Measurements from ENCODE around the gene RBBP9.
"Not testable (repeated sequence)": the region's sequence is repeated elsewhere in the genome, so short reads cannot be mapped to it uniquely, and the experiment has no call there.

Gene RBBP9

GRCh38 chr20:18504479-18505060 lies 7.5 kb upstream of the RBBP9 start:
- no peak for TF ChIP-seq POLR2A (IDR thresholded peaks at IDR 0.05; ENCODE audit: extremely low read depth, insufficient read length)
- no peak for DNase-seq (ENCODE audit: low read depth)
- no peak overlapping the region for H3K4me3 ChIP-seq (ENCODE audit: low read depth, low read length)

- H3K4me3 ChIP-seq (ENCODE audit: low read depth, low read length); DNase-seq (ENCODE audit: low read depth): not testable (repeated sequence)
Measured at GRCh38 chr20:18501672-18502071, 4.6 kb upstream of the RBBP9 start.

DNA sequence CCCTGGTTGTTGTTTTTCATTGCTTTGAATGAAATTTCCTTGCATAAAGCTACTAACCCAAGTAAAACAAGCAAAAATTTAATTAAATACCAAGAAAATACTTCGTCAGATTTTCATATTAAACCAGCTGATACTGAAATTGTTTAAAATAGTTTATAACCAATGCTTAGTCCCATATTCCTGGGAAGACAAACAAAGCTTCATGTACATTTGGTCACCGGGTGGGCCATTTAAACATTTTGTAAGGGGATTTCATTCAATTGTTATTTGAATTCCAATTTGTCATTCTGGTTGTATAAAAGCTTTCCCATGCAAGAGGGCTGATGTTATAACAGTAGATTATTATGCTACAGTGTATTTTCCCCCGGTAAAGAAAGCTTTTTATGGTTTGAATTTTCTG lies 578 bp upstream of the RBBP9 start:
- TF ChIP-seq, protein P1, sequence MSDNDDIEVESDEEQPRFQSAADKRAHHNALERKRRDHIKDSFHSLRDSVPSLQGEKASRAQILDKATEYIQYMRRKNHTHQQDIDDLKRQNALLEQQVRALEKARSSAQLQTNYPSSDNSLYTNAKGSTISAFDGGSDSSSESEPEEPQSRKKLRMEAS (IDR thresholded peaks at IDR 0.05; ENCODE audit: low read depth, low read length): no peak
- TF ChIP-seq MYC (IDR thresholded peaks at IDR 0.05; ENCODE audit: low read depth, low read length) (no peak), CTCF (IDR thresholded peaks at IDR 0.05; ENCODE audit: low read depth, low read length) (no peak), POLR2A (IDR thresholded peaks at IDR 0.05; ENCODE audit: extremely low read depth, insufficient read length) (no peak)
- DNase-seq (ENCODE audit: low read depth): no peak
- H3K4me3 ChIP-seq (ENCODE audit: low read depth, low read length): peak overlapping the region; percentile 80

GRCh38 chr20:18496042-18496441 lies 983 bp downstream of the RBBP9 start:
- DNase-seq (ENCODE audit: low read depth): no peak

GRCh38 chr20:18488301-18488700 lies 8.7 kb downstream of the RBBP9 start:
- no peak overlapping the region for H3K4me3 ChIP-seq (ENCODE audit: low read depth, low read length)
- no peak for DNase-seq (ENCODE audit: low read depth)
- TF ChIP-seq MYC (IDR thresholded peaks at IDR 0.05; ENCODE audit: low read depth, low read length) (no peak), POLR2A (IDR thresholded peaks at IDR 0.05; ENCODE audit: extremely low read depth, insufficient read length) (no peak), CTCF (IDR thresholded peaks at IDR 0.05; ENCODE audit: low read depth, low read length) (no peak)
- TF ChIP-seq, protein P1 (IDR thresholded peaks at IDR 0.05; ENCODE audit: low read depth, low read length): no peak

More at GRCh38 chr20:18496042-18496441, 983 bp downstream of the RBBP9 start:
- H3K4me3 ChIP-seq (ENCODE audit: low read depth, low read length): peak overlapping the region; percentile 80
- TF ChIP-seq, protein P1 (IDR thresholded peaks at IDR 0.05; ENCODE audit: low read depth, low read length): no peak
- TF ChIP-seq CTCF (IDR thresholded peaks at IDR 0.05; ENCODE audit: low read depth, low read length) (no peak), POLR2A (IDR thresholded peaks at IDR 0.05; ENCODE audit: extremely low read depth, insufficient read length) (no peak), MYC (IDR thresholded peaks at IDR 0.05; ENCODE audit: low read depth, low read length) (no peak)

GRCh38 chr20:18481596-18481995 lies 15.4 kb downstream of the RBBP9 start:
- DNase-seq (ENCODE audit: low read depth): no peak
- TF ChIP-seq, protein P1 (IDR thresholded peaks at IDR 0.05; ENCODE audit: low read depth, low read length): no peak
- TF ChIP-seq CTCF (IDR thresholded peaks at IDR 0.05; ENCODE audit: low read depth, low read length) (no peak), MYC (IDR thresholded peaks at IDR 0.05; ENCODE audit: low read depth, low read length) (no peak), POLR2A (IDR thresholded peaks at IDR 0.05; ENCODE audit: extremely low read depth, insufficient read length) (no peak)
- no peak overlapping the region for H3K4me3 ChIP-seq (ENCODE audit: low read depth, low read length)

- no peak for DNase-seq (ENCODE audit: low read depth)
- TF ChIP-seq MYC (IDR thresholded peaks at IDR 0.05; ENCODE audit: low read depth, low read length): no peak
- no peak for TF ChIP-seq CTCF (IDR thresholded peaks at IDR 0.05; ENCODE audit: low read depth, low read length)
- TF ChIP-seq, protein P1 (IDR thresholded peaks at IDR 0.05; ENCODE audit: low read depth, low read length): no peak
- no peak for TF ChIP-seq POLR2A (IDR thresholded peaks at IDR 0.05; ENCODE audit: extremely low read depth, insufficient read length)
Measured at GRCh38 chr20:18477821-18478220, 19.2 kb downstream of the RBBP9 start.

More at GRCh38 chr20:18477821-18478220, 19.2 kb downstream of the RBBP9 start:
- H3K4me3 ChIP-seq (ENCODE audit: low read depth, low read length): no peak overlapping the region

Measured in NB4 (cell line).